GM13977 (cell line): ENCODE data around the gene RASSF3.
"Not testable (repeated sequence)": the region's sequence is repeated elsewhere in the genome, so short reads cannot be mapped to it uniquely, and the experiment has no call there.

Experiments used
- DNase-seq: peaks from one replicate; pipeline ENCODE4 v3.0.0; 2012; ENCODE audit warnings: low spot score
- in situ Hi-C: fragments of 300-500 bp; cut with MboI; formaldehyde crosslinking; loops from one replicate; pipeline ENCODE4 v1.12.0; 2022; ENCODE audit warnings: low sequenced_read_pairs, low pct_unique_long_range_greater_than_20kb, mixed read lengths, inconsistent platforms; ENCODE audit not compliant: unreplicated experiment
- TF ChIP-seq, protein P1 (sequence below): IDR thresholded peaks from 2 replicates; pipeline ENCODE4 v1.5.1; 2012; ENCODE audit warnings: mild to moderate bottlenecking, control low read depth; ENCODE audit not compliant: insufficient read depth; ENCODE audit errors: extremely low read depth, missing control alignments

The RASSF3 gene

DNA sequence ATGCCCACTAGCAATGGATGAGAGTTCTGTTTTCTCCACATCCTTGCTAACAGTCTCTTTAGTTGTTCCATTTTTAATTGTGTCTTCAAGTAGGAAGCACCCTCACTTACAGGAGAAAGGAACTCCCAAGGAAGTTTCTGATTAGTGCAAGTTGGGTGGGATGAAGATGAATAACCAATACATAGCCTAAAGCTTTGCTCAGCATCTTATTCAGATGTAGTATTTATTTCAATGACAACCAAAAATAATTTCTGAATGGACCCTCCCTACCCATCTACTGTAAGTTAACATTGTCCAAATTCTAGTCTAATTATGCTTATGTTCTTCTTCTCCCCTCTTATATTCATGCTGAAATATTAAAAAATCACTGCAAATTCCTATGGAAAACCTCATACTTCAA is 36.0 kb downstream of the RASSF3 start:
- in situ Hi-C loops: no loop called here
- TF ChIP-seq, protein P1, sequence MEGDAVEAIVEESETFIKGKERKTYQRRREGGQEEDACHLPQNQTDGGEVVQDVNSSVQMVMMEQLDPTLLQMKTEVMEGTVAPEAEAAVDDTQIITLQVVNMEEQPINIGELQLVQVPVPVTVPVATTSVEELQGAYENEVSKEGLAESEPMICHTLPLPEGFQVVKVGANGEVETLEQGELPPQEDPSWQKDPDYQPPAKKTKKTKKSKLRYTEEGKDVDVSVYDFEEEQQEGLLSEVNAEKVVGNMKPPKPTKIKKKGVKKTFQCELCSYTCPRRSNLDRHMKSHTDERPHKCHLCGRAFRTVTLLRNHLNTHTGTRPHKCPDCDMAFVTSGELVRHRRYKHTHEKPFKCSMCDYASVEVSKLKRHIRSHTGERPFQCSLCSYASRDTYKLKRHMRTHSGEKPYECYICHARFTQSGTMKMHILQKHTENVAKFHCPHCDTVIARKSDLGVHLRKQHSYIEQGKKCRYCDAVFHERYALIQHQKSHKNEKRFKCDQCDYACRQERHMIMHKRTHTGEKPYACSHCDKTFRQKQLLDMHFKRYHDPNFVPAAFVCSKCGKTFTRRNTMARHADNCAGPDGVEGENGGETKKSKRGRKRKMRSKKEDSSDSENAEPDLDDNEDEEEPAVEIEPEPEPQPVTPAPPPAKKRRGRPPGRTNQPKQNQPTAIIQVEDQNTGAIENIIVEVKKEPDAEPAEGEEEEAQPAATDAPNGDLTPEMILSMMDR: no peak
- no peak for DNase-seq

GRCh38 chr12:64649487-64649886 is 39.2 kb downstream of the RASSF3 start:
- no peak for DNase-seq
- TF ChIP-seq, protein P1: no peak
- in situ Hi-C loops: no loop called here

DNA sequence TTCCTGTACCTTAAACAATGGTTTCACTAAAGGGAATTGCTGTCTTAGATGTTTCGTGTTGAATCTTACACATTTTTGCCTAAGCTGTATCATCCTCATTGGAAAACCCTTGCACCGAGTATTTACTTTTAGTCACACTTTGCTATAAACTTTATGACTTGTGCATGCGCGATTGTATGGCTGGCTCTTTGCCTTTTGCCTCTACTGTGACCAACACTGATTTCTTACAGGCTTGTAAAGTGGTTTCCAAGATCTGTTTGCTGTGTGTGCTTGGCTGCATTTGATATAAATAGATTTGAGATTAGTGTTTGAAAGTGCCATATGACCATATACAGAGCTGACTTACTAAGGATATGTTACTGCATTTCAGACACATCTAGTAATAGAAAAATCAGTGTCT is 40.5 kb downstream of the RASSF3 start:
- in situ Hi-C loops: no loop called here
- TF ChIP-seq, protein P1: no peak

GRCh38 chr12:64652346-64652745 is 42.1 kb downstream of the RASSF3 start:
- in situ Hi-C loops: no loop called here
- DNase-seq: no peak
- TF ChIP-seq, protein P1: no peak

More for the DNA sequence above, 40.5 kb downstream of the RASSF3 start:
- DNase-seq: no peak

DNA sequence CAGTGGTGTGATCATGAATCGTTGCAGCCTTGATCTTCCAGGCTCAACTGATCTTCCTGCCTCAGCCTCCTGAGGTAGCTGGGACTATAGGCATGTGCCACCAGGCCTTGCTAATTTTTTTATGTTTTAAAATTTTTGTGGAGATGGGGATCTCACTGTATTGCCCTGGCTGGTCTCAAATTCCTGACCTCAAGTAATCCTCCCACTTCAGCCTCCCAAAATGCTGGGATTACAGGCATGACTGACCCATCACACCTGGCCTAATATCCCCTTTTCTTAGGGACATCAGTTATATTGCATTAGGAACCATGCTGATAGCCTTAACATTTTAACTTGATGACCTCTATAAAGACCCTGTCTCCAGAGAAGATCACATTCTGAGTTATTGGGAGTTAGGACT is 42.8 kb downstream of the RASSF3 start:
- TF ChIP-seq, protein P1: no peak
- DNase-seq: no peak
- in situ Hi-C loops: no loop called here

- in situ Hi-C loops, DNase-seq: not testable (repeated sequence)
These were observed 43.6 kb downstream of the RASSF3 start for GRCh38 chr12:64653907-64654306.

DNA sequence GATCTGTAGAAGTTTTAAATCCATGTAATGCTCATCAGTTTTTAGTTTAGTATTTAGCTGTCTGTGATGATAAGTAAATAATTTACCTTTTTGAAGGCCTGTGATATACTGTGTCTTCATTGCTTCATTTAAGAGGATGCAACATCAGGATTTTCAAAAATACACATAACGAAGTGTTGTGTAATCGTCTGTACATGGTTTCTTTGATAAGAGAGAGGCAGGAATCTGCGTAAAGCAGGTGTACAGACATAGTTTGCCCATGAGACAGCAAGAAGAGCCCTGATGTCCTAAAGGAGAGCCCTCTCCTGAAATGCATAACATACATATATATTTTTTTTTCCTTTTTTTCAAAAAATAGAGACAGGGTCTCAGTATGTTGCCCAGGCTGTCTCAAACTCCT is 44.8 kb downstream of the RASSF3 start:
- no peak for DNase-seq
- in situ Hi-C loops: no loop called here
- TF ChIP-seq, protein P1: no peak
